ENCODE results near the gene SPINDOC.
"Not testable (repeated sequence)": the region's sequence is repeated elsewhere in the genome, so short reads cannot be mapped to it uniquely, and the experiment has no call there.

Gene SPINDOC

GRCh38 chr11:63847363-63847762 lies 34.1 kb downstream of the SPINDOC start:
- Histone ChIP-seq H3K4me1 (ENCODE audit: insufficient read depth, low read length) (peaks cover 47% of the 10 kb centered on the region), H3K36me3 (ENCODE audit: insufficient read depth, low read length) (no peaks in the 10 kb centered on the region), H3K9ac (ENCODE audit: low read depth, low read length) (no peak overlapping the region), H3K9me3 (ENCODE audit: control insufficient read depth, insufficient read depth, low read length) (no peaks in the 10 kb centered on the region)

- Histone ChIP-seq H3K4me1 (ENCODE audit: insufficient read depth, low read length) (peaks cover 28% of the 10 kb centered on the region), H3K36me3 (ENCODE audit: insufficient read depth, low read length) (no peaks in the 10 kb centered on the region), H3K9me3 (ENCODE audit: control insufficient read depth, insufficient read depth, low read length) (no peaks in the 10 kb centered on the region), H3K9ac (ENCODE audit: low read depth, low read length) (no peak overlapping the region)
Observed at GRCh38 chr11:63849691-63850090, 36.4 kb downstream of the SPINDOC start.

GRCh38 chr11:63850920-63851319 lies 37.7 kb downstream of the SPINDOC start:
- H3K9me3 ChIP-seq (ENCODE audit: control insufficient read depth, insufficient read depth, low read length), result no peaks in the 10 kb centered on the region
- H3K4me1 ChIP-seq (ENCODE audit: insufficient read depth, low read length), result peaks cover 16% of the 10 kb centered on the region
- no peak overlapping the region for H3K9ac ChIP-seq (ENCODE audit: low read depth, low read length)
- H3K36me3 ChIP-seq (ENCODE audit: insufficient read depth, low read length), result no peaks in the 10 kb centered on the region

- H3K9me3 ChIP-seq (ENCODE audit: control insufficient read depth, insufficient read depth, low read length), result no peaks in the 10 kb centered on the region
- no peak overlapping the region; the same call in 1 of the 2 replicates for H3K9ac ChIP-seq (ENCODE audit: low read depth, low read length)
- H3K36me3 ChIP-seq (ENCODE audit: insufficient read depth, low read length), result no peaks in the 10 kb centered on the region
- peaks cover 16% of the 10 kb centered on the region; the same call in 1 of the 2 replicates for H3K4me1 ChIP-seq (ENCODE audit: insufficient read depth, low read length)
Observed at GRCh38 chr11:63851364-63851763, 38.1 kb downstream of the SPINDOC start.

- no peaks in the 10 kb centered on the region for H3K9me3 ChIP-seq (ENCODE audit: control insufficient read depth, insufficient read depth, low read length)
- no peak overlapping the region for H3K9ac ChIP-seq (ENCODE audit: low read depth, low read length)
- no peaks in the 10 kb centered on the region for H3K36me3 ChIP-seq (ENCODE audit: insufficient read depth, low read length)
- peaks cover 6% of the 10 kb centered on the region; the same call in 1 of the 2 replicates for H3K4me1 ChIP-seq (ENCODE audit: insufficient read depth, low read length)
Observed at GRCh38 chr11:63853476-63853875, 40.2 kb downstream of the SPINDOC start.

GRCh38 chr11:63854696-63855095 lies 41.4 kb downstream of the SPINDOC start:
- no peaks in the 10 kb centered on the region for H3K9me3 ChIP-seq (ENCODE audit: control insufficient read depth, insufficient read depth, low read length)
- no peak overlapping the region for H3K9ac ChIP-seq (ENCODE audit: low read depth, low read length)
- H3K4me1 ChIP-seq (ENCODE audit: insufficient read depth, low read length), result peaks cover 6% of the 10 kb centered on the region; the same call in 1 of the 2 replicates
- no peaks in the 10 kb centered on the region for H3K36me3 ChIP-seq (ENCODE audit: insufficient read depth, low read length)

GRCh38 chr11:63855975-63856374 lies 42.7 kb downstream of the SPINDOC start:
- Histone ChIP-seq H3K4me1 (ENCODE audit: insufficient read depth, low read length) (peaks cover 6% of the 10 kb centered on the region; the same call in 1 of the 2 replicates), H3K9me3 (ENCODE audit: control insufficient read depth, insufficient read depth, low read length) (no peaks in the 10 kb centered on the region), H3K9ac (ENCODE audit: low read depth, low read length) (no peak overlapping the region), H3K36me3 (ENCODE audit: insufficient read depth, low read length) (no peaks in the 10 kb centered on the region)

GRCh38 chr11:63858628-63859550 lies 45.6 kb downstream of the SPINDOC start:
- no peaks in the 10 kb centered on the region for H3K9me3 ChIP-seq (ENCODE audit: control insufficient read depth, insufficient read depth, low read length)
- H3K4me1 ChIP-seq (ENCODE audit: insufficient read depth, low read length), result no peaks in the 10 kb centered on the region
- no peak overlapping the region for H3K9ac ChIP-seq (ENCODE audit: low read depth, low read length)
- 0 out of 2 replicates have a peak, but pooled peaks cover 2% of the 10 kb centered on the region for H3K36me3 ChIP-seq (ENCODE audit: insufficient read depth, low read length)

- Histone ChIP-seq H3K4me1 (ENCODE audit: insufficient read depth, low read length) (no peaks in the 10 kb centered on the region), H3K9me3 (ENCODE audit: control insufficient read depth, insufficient read depth, low read length) (no peaks in the 10 kb centered on the region), H3K9ac (ENCODE audit: low read depth, low read length) (no peak overlapping the region), H3K36me3 (ENCODE audit: insufficient read depth, low read length) (0 out of 2 replicates have a peak, but pooled peaks cover 2% of the 10 kb centered on the region)
Observed at GRCh38 chr11:63862923-63863322, 49.7 kb downstream of the SPINDOC start.

GRCh38 chr11:63863620-63864019 lies 50.4 kb downstream of the SPINDOC start:
- H3K4me1 ChIP-seq (ENCODE audit: insufficient read depth, low read length), result not testable (repeated sequence)

GRCh38 chr11:63866211-63866610 lies 53.0 kb downstream of the SPINDOC start:
- Histone ChIP-seq H3K9me3 (ENCODE audit: control insufficient read depth, insufficient read depth, low read length) (no peaks in the 10 kb centered on the region), H3K9ac (ENCODE audit: low read depth, low read length) (no peak overlapping the region), H3K4me1 (ENCODE audit: insufficient read depth, low read length) (peaks cover 7% of the 10 kb centered on the region; the same call in 1 of the 2 replicates), H3K36me3 (ENCODE audit: insufficient read depth, low read length) (peaks cover 6% of the 10 kb centered on the region; the same call in 1 of the 2 replicates)

More at GRCh38 chr11:63863620-63864019, 50.4 kb downstream of the SPINDOC start:
- not testable (repeated sequence) for H3K36me3 ChIP-seq (ENCODE audit: insufficient read depth, low read length); H3K9ac ChIP-seq (ENCODE audit: low read depth, low read length); H3K9me3 ChIP-seq (ENCODE audit: control insufficient read depth, insufficient read depth, low read length)

GRCh38 chr11:63867511-63867910 lies 54.3 kb downstream of the SPINDOC start:
- Histone ChIP-seq H3K9me3 (ENCODE audit: control insufficient read depth, insufficient read depth, low read length) (no peaks in the 10 kb centered on the region), H3K4me1 (ENCODE audit: insufficient read depth, low read length) (peaks cover 16% of the 10 kb centered on the region), H3K9ac (ENCODE audit: low read depth, low read length) (no peak overlapping the region), H3K36me3 (ENCODE audit: insufficient read depth, low read length) (peaks cover 6% of the 10 kb centered on the region; the same call in 1 of the 2 replicates)

GRCh38 chr11:63868399-63869064 lies 55.3 kb downstream of the SPINDOC start:
- no peak overlapping the region for H3K9ac ChIP-seq (ENCODE audit: low read depth, low read length)
- H3K4me1 ChIP-seq (ENCODE audit: insufficient read depth, low read length), result peaks cover 21% of the 10 kb centered on the region
- peaks cover 4% of the 10 kb centered on the region; the same call in 1 of the 2 replicates for H3K36me3 ChIP-seq (ENCODE audit: insufficient read depth, low read length)
- H3K9me3 ChIP-seq (ENCODE audit: control insufficient read depth, insufficient read depth, low read length), result no peaks in the 10 kb centered on the region

GRCh38 chr11:63869171-63869591 lies 55.9 kb downstream of the SPINDOC start:
- Histone ChIP-seq H3K9ac (ENCODE audit: low read depth, low read length) (no peak overlapping the region), H3K9me3 (ENCODE audit: control insufficient read depth, insufficient read depth, low read length) (no peaks in the 10 kb centered on the region), H3K36me3 (ENCODE audit: insufficient read depth, low read length) (peaks cover 4% of the 10 kb centered on the region; the same call in 1 of the 2 replicates), H3K4me1 (ENCODE audit: insufficient read depth, low read length) (peaks cover 21% of the 10 kb centered on the region)

Data from ES-I3 (cell line).